DND-41 (cell line): ENCODE data around the gene KIF1C.

Experiments
- EZH2 ChIP-seq: IDR thresholded peaks from 3 replicates; pipeline ENCODE4 v1.6.1; 2012; ENCODE audit warnings: borderline replicate concordance, low read depth, mild to moderate bottlenecking, moderate library complexity, low read length, inconsistent platforms; ENCODE audit not compliant: severe bottlenecking
- TF ChIP-seq, protein P1 (sequence below): IDR thresholded peaks from 2 replicates; pipeline ENCODE4 v1.5.1; 2012; ENCODE audit warnings: borderline replicate concordance, low read length, moderate library complexity, mild to moderate bottlenecking; ENCODE audit not compliant: poor library complexity, severe bottlenecking; ENCODE audit errors: extremely low read depth

DNA sequence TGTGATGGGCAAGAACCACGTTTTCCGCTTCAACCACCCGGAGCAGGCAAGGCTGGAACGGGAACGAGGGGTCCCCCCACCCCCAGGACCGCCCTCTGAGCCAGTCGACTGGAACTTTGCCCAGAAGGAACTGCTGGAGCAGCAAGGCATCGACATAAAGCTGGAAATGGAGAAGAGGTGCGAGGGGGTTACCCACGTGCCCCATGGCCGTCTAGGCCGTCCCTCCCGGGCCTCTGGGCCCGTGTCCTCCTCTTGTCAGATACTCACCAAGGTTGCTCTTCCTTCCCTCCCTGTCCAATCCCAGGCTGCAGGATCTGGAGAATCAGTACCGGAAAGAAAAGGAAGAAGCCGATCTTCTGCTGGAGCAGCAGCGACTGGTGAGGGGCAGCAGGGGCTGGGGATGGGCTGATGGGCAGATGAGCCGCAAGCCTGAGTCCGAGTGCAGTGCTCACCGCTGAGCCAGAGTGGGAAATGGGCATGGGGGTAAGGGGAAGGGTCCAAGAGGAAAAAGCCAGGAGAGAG, 22.8 kb downstream of the KIF1C start:
- TF ChIP-seq, protein P1, sequence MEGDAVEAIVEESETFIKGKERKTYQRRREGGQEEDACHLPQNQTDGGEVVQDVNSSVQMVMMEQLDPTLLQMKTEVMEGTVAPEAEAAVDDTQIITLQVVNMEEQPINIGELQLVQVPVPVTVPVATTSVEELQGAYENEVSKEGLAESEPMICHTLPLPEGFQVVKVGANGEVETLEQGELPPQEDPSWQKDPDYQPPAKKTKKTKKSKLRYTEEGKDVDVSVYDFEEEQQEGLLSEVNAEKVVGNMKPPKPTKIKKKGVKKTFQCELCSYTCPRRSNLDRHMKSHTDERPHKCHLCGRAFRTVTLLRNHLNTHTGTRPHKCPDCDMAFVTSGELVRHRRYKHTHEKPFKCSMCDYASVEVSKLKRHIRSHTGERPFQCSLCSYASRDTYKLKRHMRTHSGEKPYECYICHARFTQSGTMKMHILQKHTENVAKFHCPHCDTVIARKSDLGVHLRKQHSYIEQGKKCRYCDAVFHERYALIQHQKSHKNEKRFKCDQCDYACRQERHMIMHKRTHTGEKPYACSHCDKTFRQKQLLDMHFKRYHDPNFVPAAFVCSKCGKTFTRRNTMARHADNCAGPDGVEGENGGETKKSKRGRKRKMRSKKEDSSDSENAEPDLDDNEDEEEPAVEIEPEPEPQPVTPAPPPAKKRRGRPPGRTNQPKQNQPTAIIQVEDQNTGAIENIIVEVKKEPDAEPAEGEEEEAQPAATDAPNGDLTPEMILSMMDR = no peak
- TF ChIP-seq EZH2 = no peak
